Left forelimb (tissue), 1 donor: ENCODE results near the gene SLC12A8.

ENCODE experiments used
- DNase-seq: peaks from one replicate; pipeline ENCODE4 v3.0.0-alpha.2; 2018; ENCODE audit warnings: low spot score

SLC12A8 gene

DNA sequence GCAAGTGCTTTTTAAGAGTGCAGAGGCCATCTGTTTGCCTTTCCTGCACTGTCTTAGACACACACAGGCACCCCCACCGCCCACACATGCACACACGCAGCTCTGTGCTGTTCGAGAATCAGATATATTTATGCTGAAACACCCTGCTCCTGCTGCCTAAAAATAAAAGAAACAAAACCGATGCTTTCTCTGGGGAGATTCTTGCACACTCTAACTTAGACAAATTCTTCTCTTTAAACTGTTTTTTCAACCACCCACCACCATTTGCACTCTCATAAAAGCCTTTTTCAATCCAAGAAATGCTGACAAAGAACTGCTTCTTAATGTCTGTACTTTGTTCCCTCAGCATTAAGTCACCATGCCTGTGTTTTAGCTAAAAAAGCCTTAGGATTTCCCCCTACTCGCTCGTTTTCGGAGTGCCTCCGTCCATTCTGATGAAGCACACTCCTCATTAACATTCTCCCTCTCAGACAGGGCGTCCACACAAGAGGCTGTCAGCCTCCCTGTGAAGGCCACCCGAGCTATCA is 26.2 kb downstream of the SLC12A8 start:
- no peak for DNase-seq

DNA sequence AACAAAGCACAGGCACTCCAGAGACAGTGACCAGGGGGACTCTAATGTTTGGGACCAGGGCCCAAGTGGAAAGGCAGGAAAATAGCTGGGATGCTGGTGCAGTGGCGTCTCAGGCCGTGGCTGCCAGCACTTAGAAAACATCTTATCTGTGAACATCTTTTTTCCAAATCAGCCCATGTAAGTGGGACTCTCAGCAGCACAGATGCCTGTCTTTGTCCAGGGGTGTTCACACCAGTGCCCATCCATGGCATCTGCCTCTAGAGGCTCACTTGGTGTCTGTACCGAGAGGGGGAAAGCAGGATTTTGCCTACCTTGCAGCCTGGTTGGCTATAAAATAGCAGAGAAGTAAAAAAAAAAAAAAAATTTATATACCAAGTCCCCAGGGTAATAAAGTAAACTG is 26.7 kb downstream of the SLC12A8 start:
- DNase-seq: no peak

- DNase-seq: no peak
These were observed 32.7 kb downstream of the SLC12A8 start for GRCh38 chr3:125179884-125180240.

DNA sequence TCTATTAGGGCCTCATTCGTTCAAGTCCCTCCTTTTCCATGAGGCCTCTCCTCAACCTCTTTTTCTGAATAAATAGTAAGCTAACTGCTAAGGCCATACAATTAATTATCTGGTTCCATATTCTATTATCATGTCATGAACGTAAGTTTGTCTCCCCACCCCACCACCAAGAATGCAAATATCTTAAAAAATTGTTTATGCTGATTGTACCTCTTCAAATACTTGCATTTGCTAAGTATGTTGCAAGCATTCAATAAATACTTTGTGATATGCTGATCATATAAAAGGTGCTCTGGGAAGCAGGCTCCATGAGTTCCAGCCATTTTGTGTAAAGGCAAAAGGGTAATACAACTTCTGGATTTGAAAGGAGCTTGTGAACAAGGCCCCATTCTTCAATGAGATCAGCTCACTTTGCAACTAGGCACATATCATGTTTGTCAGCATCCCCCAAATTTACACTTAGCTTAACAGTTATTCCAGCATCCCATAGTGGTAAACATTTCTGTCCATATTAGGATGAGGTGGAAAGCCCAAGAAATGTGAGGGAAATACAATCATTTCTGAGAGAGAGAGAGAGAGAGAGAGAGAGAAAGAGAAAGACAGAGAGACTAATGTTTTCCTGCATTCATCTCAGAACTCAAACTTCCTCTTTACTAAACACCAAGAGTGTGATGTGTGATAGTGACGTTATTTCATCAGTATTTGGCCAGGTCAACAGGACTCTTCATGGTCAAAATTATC is 33.2 kb downstream of the SLC12A8 start:
- no peak for DNase-seq

- DNase-seq: no peak
These were observed 34.8 kb downstream of the SLC12A8 start for GRCh38 chr3:125177746-125178145.

- no peak for DNase-seq
These were observed 37.1 kb downstream of the SLC12A8 start for GRCh38 chr3:125175295-125176078.

- no peak for DNase-seq
These were observed 40.2 kb downstream of the SLC12A8 start for GRCh38 chr3:125172346-125172745.

DNA sequence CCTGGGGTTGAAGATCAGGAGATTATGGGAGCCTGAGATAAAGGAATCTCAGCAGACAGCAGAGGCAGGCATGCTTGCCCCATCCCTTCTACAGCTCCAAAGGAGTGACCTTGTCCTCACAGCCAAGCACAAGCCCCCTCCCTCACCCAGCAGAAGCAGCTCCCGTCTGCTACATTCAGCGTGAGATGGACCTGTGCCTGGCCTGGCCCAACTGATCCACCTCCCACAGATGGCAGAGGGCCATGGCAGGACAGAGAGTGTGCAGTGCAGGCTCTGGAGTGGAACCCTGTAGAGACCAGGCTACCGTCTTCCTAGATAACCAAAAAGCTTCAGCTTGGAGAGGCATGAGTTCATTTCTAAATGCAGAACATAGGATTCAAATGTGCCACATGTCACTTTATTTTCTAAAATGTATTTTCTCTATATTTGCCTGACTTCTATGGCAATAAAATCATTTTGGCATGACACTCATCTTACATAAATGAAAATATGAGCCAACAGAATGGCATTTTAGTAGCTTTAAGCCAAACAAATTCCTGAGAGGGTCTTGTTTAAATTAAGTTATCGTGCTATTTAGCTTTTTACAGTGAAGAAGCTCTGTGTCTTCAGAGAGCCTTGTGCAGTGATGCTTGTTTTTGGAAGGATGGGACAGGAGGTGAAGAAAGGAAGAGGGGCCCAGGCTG is 43.7 kb downstream of the SLC12A8 start:
- DNase-seq: no peak

DNA sequence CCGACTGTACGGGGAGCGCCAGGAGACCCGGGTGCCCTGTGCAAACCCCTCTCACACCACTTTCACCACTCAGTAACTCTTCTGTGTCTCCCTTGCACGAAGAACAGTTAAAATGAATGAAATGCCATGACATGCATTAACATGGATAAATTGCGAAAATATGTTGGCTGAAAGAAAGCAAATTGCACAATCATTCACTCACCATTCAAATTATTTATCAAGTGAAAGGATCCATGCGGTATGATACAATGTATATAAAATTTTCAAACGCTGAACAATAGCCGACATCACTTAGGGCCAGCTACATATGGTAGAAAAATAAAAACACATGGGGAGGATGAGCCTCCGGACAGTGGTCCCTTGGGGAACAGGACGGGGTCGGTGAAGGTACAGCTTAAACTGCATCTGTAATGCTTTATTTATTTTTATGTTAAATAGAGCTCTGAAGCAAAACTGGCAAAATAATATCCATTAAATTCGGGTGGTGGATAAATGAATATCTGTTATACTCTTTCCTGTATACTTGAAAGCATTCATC is 45.9 kb downstream of the SLC12A8 start:
- no peak for DNase-seq

DNA sequence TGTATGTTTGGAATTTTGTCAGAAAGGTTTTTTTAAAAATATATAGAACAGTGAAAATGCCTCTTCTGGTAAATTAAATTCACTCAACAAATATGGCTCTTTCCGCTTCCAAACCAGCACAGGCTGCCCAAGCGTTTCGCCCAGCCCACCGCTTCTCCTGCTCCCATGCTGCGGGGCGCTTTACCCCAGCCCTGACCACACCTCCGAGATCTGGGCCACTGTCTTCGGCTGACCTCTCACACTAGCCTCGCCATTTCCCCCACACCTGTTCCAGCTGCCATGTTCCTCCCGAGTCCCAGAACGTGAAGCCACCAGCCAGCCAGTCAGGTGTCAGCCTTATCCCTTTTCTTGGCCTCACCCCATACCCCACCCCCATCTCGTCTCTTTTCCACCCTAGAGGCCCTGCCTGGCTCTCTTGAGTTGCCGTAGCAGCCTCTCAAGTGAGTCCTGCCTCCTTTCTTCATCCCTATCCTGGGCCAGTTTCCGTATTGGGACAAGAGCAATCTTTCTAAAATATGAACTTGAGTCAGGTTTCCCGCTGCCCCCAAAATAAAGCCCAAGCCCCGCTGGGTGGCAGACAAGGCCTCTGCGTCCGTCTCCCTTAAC is 46.5 kb downstream of the SLC12A8 start:
- DNase-seq: no peak

- no peak for DNase-seq
These were observed 47.2 kb downstream of the SLC12A8 start for GRCh38 chr3:125165189-125165947.

- DNase-seq: no peak
These were observed 48.6 kb downstream of the SLC12A8 start for GRCh38 chr3:125163739-125164601.

DNA sequence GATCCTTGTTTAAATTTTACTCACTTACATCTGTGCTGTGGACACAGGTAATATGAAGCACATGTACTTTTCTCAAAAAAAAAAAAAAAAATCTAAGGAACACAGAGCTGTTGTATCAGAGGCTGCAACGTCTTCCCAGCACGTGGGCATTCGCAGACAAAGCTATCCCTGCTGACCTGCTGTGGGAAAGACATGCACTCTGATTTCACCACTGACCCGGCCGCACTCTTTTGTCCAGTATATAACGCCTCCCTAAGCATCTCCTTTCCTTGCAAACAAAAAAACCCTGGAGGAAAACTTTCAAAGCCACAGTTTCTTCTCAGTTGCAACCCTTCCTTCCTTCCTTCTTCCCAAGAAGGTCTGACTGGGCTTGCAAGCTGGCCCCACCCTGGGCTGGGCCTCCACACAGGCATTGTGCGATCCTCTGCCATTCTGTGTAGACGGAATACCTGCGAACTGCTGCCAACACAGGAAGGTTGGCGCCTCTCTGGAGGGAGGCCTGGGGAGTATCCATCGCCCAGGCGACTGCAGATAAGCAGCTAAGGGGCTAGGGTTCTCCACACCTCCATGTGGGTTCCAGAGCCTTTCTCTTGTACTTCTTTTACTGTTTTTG is 50.8 kb downstream of the SLC12A8 start:
- no peak for DNase-seq

DNA sequence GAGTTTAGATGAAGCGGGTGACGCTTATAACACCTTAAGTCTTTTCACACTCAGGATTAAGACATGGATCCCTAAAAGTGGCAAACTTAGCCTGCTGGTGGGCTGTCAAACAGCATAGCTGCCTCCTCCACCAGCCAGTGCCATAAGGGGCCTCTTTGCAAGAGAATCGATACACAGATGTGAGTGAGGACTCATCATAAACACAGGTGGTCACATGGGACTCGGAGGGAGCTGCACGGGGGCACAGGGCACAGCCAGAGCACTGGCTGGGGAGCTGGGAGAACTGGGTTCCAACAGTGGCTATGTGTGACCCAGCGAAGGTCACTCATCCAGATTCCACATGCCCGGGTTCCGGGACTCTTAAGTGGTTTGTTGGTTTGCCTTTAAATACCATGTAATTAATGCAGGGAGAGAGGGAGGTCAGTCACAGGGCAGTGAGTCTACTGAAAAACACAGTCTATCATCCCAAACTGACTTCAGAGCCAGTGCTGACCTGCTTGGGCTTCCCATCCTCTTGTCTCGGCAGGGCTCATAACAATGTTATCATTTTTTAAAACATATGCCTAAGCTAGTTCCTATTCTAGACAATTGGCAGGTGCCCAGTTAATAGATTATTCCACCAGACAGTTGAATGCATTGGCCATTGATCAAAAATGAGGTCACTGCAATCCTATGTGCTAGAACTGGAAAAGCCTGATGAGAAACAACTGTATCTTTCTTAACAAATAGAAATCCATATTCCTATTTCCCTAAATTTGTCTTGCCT is 51.8 kb downstream of the SLC12A8 start:
- DNase-seq: peak; percentile 62

DNA sequence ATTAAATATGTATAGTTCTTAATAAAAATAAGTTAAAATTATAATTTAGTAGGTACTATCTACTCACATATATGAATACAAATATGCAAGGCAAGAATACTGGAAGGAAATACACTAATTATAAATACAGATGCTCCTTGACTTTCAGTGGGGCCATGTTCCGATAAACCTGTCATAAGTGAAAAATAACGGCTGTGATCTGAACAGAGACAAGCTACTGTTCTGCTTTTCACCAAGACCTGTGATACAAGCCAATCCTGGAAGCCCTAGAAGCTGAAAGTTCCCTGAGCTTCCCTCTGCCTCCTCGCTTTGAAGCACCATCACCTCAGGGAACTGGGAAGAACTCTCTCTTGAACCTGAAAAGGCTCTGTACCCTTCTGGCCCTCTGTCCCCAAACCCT is 55.4 kb downstream of the SLC12A8 start:
- DNase-seq: no peak

- no peak for DNase-seq
These were observed 56.1 kb downstream of the SLC12A8 start for GRCh38 chr3:125156456-125156855.

GRCh38 chr3:125154800-125155269 is 57.7 kb downstream of the SLC12A8 start:
- DNase-seq: peak; percentile 45

DNA sequence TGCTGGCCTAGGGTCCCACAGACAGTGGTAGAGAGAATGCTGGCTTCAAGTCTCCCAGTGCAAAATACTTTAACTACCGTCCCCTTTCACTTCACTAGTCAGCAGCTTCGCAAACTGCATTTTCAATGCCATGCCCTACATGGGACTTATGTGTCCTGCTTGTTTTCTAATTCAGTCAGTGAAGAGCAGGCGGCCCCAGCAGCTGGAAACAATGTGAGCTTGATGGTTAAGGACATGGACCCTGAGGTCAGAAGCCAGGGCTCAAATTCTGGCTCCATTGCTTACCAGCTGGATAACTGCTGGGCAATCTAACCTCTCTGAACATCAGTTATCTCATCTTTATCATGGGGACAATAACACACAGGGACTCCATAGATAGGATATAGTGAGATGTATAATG is 58.4 kb downstream of the SLC12A8 start:
- peak; percentile 42 for DNase-seq

- DNase-seq: peak; percentile 20
These were observed 59.6 kb downstream of the SLC12A8 start for GRCh38 chr3:125152951-125153350.
